PC-9 (cell line): ENCODE data around the gene MSH2.

ENCODE experiments used
- CTCF ChIP-seq: fragments of 200-600 bp; sonication (generic); conservative IDR thresholded peaks from 2 replicates; pipeline ENCODE4 v1.6.1; 2017; ENCODE audit warnings: mixed run types, antibody characterized with exemption, mild to moderate bottlenecking, moderate library complexity
- EZH2 ChIP-seq: fragments of 200-600 bp; sonication (generic); IDR thresholded peaks from 2 replicates; pipeline ENCODE4 v1.8.0; 2017; ENCODE audit warnings: antibody characterized with exemption, low read depth

GRCh38 chr2:47528874-47529273 is 125.9 kb downstream of the MSH2 start:
- no peak for TF ChIP-seq CTCF
- TF ChIP-seq EZH2, result no peak
